ENCODE measurements around the gene ADGRG1. TPM values are rescaled to one million over a fixed set of nuclear protein-coding genes. Genes with fewer than 3 reads are reported as not detected.

ADGRG1 gene
- total RNA-seq, 2 experiments from 2014 or later = 0.93 to 1.0 TPM

DNA sequence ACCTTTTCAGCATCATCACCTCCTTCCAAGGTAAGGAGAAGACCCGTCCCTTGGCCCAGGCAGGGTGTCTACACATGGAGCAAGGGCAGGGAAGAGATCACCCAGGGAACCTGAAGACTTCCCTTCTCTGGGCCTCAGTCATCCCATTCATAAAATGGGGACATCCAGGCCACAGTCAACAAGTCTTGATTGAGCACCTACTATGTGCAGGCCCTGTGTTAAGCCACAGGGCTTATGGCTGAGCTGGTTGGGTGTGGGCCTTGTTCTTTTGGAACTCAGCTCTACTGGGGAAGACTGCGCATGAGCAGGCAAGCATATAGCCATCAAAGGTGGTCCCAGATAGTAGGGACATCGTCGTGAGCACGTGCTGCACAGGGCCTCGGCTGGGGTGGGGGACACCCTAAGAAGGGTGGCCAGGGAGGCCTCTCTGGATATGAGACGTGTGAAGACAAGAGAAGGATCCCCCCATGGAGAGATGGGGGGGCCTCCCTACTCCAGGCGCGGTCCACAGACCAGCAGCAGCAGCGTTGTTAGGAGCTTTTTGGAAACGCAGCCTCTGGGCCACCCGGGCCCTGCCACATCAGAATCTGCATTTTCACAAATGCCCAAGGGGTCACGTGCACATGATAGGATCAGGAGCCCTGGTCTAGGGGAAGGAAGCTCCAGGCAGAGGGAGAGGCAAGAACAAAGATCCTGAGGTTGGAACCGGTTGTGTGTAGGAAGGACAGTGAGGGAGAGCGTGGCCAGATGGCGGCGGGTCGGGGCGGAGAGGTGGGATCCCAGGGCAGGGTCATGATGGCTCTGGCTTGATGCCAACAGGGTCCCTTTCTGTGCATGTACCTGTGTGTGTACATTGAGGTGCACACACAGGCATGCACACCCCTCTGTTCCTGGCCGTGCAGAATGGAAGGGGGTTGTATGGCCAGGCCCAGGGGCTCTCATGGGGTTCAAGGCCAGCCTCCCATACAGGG, 33.8 kb downstream of the ADGRG1 start:
- intact Hi-C loops (cut with micrococcal nuclease) = no loop called here
- H3K4me1 Mint-ChIP-seq (ENCODE audit: low read depth) = no peaks in the 10 kb centered on the region
- no peaks in the 10 kb centered on the region for H3K36me3 Mint-ChIP-seq (ENCODE audit: low read depth)
- no peaks in the 10 kb centered on the region for H3K27me3 Mint-ChIP-seq (ENCODE audit: low read depth)
- H3K9me3 Mint-ChIP-seq = no peaks in the 10 kb centered on the region
- CTCF ChIA-PET = no interaction called here
- H3K4me3 Mint-ChIP-seq = no peak overlapping the region
- no peak overlapping the region for H3K27ac Mint-ChIP-seq
- DNase-seq = no peak

DNA sequence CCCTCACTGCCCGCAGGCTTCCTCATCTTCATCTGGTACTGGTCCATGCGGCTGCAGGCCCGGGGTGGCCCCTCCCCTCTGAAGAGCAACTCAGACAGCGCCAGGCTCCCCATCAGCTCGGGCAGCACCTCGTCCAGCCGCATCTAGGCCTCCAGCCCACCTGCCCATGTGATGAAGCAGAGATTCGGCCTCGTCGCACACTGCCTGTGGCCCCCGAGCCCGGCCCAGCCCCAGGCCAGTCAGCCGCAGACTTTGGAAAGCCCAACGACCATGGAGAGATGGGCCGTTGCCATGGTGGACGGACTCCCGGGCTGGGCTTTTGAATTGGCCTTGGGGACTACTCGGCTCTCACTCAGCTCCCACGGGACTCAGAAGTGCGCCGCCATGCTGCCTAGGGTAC, 35.0 kb downstream of the ADGRG1 start:
- Mint-ChIP-seq H3K27ac (no peak overlapping the region), H3K4me3 (no peak overlapping the region), H3K27me3 (ENCODE audit: low read depth) (no peaks in the 10 kb centered on the region), H3K9me3 (no peaks in the 10 kb centered on the region), H3K4me1 (ENCODE audit: low read depth) (no peaks in the 10 kb centered on the region), H3K36me3 (ENCODE audit: low read depth) (no peaks in the 10 kb centered on the region)
- CTCF ChIA-PET = interaction anchor here (1.1 kb wide), 2 partner anchors 61 to 72 kb away, joined by 3 to 4 read pairs; no protein-coding TSS in a partner anchor
- no peak for DNase-seq
- intact Hi-C loops (cut with micrococcal nuclease) = no loop called here

DNA sequence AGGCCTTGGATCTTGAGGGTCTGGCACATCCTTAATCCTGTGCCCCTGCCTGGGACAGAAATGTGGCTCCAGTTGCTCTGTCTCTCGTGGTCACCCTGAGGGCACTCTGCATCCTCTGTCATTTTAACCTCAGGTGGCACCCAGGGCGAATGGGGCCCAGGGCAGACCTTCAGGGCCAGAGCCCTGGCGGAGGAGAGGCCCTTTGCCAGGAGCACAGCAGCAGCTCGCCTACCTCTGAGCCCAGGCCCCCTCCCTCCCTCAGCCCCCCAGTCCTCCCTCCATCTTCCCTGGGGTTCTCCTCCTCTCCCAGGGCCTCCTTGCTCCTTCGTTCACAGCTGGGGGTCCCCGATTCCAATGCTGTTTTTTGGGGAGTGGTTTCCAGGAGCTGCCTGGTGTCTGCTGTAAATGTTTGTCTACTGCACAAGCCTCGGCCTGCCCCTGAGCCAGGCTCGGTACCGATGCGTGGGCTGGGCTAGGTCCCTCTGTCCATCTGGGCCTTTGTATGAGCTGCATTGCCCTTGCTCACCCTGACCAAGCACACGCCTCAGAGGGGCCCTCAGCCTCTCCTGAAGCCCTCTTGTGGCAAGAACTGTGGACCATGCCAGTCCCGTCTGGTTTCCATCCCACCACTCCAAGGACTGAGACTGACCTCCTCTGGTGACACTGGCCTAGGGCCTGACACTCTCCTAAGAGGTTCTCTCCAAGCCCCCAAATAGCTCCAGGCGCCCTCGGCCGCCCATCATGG, 35.7 kb downstream of the ADGRG1 start:
- intact Hi-C loops (cut with micrococcal nuclease) = no loop called here
- Mint-ChIP-seq H3K4me1 (ENCODE audit: low read depth) (no peaks in the 10 kb centered on the region), H3K9me3 (no peaks in the 10 kb centered on the region), H3K27ac (no peak overlapping the region), H3K4me3 (no peak overlapping the region), H3K27me3 (ENCODE audit: low read depth) (no peaks in the 10 kb centered on the region), H3K36me3 (ENCODE audit: low read depth) (no peaks in the 10 kb centered on the region)
- CTCF ChIA-PET = interaction anchor here (0.5 to 1.1 kb wide), 5 partner anchors 13 to 88 kb away, joined by 3 to 6 read pairs (median 4); no protein-coding TSS in a partner anchor
- DNase-seq = no peak

DNA sequence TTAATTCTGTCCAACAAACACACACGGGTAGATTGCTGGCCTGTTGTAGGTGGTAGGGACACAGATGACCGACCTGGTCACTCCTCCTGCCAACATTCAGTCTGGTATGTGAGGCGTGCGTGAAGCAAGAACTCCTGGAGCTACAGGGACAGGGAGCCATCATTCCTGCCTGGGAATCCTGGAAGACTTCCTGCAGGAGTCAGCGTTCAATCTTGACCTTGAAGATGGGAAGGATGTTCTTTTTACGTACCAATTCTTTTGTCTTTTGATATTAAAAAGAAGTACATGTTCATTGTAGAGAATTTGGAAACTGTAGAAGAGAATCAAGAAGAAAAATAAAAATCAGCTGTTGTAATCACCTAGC, 36.2 kb downstream of the ADGRG1 start:
- no peaks in the 10 kb centered on the region for H3K4me1 Mint-ChIP-seq (ENCODE audit: low read depth)
- no peaks in the 10 kb centered on the region for H3K36me3 Mint-ChIP-seq (ENCODE audit: low read depth)
- no peaks in the 10 kb centered on the region for H3K27me3 Mint-ChIP-seq (ENCODE audit: low read depth)
- DNase-seq = no peak
- H3K27ac Mint-ChIP-seq = no peak overlapping the region
- intact Hi-C loops (cut with micrococcal nuclease) = no loop called here
- CTCF ChIA-PET = interaction anchor here (0.5 to 1.1 kb wide), 5 partner anchors 14 to 88 kb away, joined by 3 to 6 read pairs (median 4); no protein-coding TSS in a partner anchor
- H3K9me3 Mint-ChIP-seq = no peaks in the 10 kb centered on the region
- H3K4me3 Mint-ChIP-seq = no peak overlapping the region

DNA sequence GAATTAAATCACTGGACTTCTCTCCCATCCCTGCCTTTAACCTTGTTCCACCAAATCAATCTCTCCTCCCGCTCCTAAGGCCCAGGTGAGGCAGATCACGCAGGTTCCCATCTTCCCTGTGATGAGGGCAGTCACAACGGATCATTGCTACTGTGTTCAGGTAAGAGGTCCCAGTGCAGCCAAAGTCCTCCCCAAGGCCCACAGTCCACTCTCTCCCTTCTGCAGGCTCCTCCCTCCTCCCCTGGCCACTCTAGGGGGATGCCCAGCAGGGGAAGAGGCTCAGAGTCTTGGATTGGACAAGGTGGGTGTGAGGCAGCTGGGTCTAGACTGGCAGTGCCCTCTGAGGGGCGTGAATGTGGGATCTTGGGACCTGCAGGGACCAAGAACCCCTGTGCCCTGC, 37.1 kb downstream of the ADGRG1 start:
- H3K4me1 Mint-ChIP-seq (ENCODE audit: low read depth) = no peaks in the 10 kb centered on the region
- H3K27me3 Mint-ChIP-seq (ENCODE audit: low read depth) = no peaks in the 10 kb centered on the region
- no peak overlapping the region for H3K27ac Mint-ChIP-seq
- H3K36me3 Mint-ChIP-seq (ENCODE audit: low read depth) = no peaks in the 10 kb centered on the region
- CTCF ChIA-PET = interaction anchor here (1.0 kb wide), 1 partner anchor 89 kb away, joined by 6 read pairs; no protein-coding TSS in a partner anchor
- no peak overlapping the region for H3K4me3 Mint-ChIP-seq
- H3K9me3 Mint-ChIP-seq = no peaks in the 10 kb centered on the region
- no peak for DNase-seq
- intact Hi-C loops (cut with micrococcal nuclease) = no loop called here

DNA sequence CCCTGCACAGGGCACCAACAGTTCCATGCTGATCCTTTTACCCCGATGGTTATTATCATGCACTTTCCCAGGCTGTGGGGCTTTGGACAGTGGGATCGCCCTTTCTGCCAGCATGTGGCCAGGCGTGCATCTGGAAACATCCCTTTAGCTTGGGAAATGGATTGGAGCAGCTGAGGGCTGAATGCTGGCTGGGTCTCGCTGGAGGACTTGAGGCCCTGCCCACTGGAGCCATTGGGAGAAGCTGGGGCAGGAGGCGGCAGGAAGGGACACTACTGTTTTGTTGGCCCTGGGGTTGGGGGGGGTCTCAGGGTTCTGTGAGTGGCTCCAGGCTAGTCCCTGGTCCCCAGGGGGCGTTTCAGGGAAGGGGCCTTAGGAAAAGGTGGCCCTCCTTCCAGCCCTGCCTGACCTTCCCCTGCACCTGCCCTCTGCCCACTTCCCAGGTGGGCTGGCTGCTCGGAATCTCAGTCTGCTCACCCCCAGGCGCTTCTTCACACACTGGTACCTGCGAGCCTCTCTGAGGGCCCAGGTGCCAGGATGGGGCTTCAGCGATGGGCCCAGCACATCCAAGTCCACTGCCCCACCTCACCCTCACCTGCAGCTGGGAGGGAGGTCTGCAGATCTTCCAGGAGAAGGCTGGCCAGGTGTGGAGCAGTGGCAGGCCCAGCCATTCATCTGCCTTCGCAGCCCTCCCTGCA, 38.1 kb downstream of the ADGRG1 start:
- no peak for DNase-seq
- H3K27me3 Mint-ChIP-seq (ENCODE audit: low read depth) = no peaks in the 10 kb centered on the region
- H3K4me3 Mint-ChIP-seq = no peak overlapping the region

DNA sequence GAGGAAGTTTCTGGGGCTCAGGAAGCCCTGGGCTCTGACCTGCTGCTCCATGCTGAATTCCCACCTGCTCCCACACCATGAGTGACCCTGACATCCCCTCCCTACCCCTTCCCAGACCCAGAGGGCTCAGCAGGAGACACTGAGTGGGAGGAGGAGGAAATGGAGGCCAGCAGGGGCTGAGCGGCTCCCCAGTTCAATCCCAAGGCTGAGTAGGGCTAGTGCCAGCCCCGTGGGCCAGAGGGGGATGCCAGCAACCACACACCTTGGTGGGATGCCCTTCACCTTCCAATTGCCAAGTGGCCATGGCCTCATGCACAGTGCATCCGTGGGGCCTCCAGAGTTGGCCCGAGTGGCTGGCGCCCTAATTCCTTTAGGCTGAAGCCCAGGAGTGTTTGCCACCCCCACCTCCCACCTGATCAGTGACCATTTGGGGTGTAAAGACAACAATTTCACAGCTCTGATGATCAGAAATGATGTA, 38.7 kb downstream of the ADGRG1 start:
- intact Hi-C loops (cut with micrococcal nuclease) = no loop called here
- Mint-ChIP-seq H3K36me3 (ENCODE audit: low read depth) (no peaks in the 10 kb centered on the region), H3K27ac (no peak overlapping the region), H3K27me3 (ENCODE audit: low read depth) (no peaks in the 10 kb centered on the region), H3K9me3 (no peaks in the 10 kb centered on the region), H3K4me1 (ENCODE audit: low read depth) (no peaks in the 10 kb centered on the region), H3K4me3 (no peak overlapping the region)
- CTCF ChIA-PET = no interaction called here
- no peak for DNase-seq

More for the DNA sequence above, 38.1 kb downstream of the ADGRG1 start:
- H3K36me3 Mint-ChIP-seq (ENCODE audit: low read depth) = no peaks in the 10 kb centered on the region
- CTCF ChIA-PET = interaction anchor here (0.6 kb wide), 1 partner anchor 56 kb away, joined by 3 read pairs; no protein-coding TSS in a partner anchor
- intact Hi-C loops (cut with micrococcal nuclease) = no loop called here
- H3K27ac Mint-ChIP-seq = no peak overlapping the region
- no peaks in the 10 kb centered on the region for H3K4me1 Mint-ChIP-seq (ENCODE audit: low read depth)
- H3K9me3 Mint-ChIP-seq = no peaks in the 10 kb centered on the region

DNA sequence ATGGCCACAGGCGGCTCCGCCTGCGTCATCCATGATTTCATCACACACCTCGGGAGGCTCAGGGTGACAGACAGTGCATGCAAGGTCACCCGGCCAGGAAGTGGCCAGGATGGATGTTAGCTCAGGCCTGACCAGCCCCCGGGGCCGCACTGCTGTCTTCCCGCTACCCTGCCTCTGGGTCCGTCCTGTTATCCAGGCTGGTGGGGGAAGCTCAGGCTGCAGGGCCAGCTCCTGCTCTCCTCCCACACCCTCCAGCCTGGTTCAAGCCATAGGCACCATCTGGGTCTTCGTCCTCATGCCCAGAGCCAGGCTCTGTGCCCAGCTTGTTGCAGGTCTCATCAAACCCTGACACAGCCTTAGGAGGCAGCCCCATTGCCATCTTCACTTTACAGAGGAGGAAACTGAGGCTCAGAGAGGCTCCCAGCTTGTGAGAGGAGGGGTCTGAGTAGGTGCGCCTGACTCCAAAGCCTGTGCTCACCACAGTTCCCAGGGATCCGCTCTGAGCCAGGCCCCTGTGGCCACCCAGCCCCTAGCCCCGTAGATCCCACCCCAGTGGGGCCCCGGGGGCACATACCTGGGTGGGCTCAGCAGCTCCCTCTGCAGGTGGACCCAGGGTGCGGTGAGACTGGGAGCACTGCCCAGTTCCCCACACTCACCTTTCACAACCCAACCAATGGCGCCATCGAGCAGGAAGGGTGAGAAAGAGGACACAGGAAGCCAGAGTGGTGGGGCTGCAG, 39.3 kb downstream of the ADGRG1 start:
- H3K27me3 Mint-ChIP-seq (ENCODE audit: low read depth) = no peaks in the 10 kb centered on the region
- CTCF ChIA-PET = interaction anchor here (0.5 kb wide), 1 partner anchor 18 kb away, joined by 3 read pairs; no protein-coding TSS in a partner anchor
- no peak for DNase-seq
- no peak overlapping the region for H3K27ac Mint-ChIP-seq
- no peaks in the 10 kb centered on the region for H3K9me3 Mint-ChIP-seq
- H3K4me1 Mint-ChIP-seq (ENCODE audit: low read depth) = no peaks in the 10 kb centered on the region
- H3K4me3 Mint-ChIP-seq = no peak overlapping the region
- intact Hi-C loops (cut with micrococcal nuclease) = no loop called here
- no peaks in the 10 kb centered on the region for H3K36me3 Mint-ChIP-seq (ENCODE audit: low read depth)

DNA sequence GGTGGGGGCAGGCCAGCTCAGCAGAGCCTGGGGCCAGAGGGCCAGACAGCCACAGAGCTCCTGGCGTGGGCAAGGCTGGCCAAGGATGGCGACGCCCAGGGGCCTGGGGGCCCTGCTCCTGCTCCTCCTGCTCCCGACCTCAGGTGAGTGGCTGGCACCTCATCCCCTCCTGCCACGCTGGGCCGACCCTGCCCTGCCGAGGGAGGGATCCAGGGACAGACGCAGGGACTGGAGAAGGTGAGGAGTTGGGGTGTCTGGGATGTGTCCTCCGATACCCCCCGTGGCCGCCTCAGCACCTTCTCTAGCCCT, 39.8 kb downstream of the ADGRG1 start, which contains the start of gene ADGRG3:
TSS of gene ADGRG3 (plus strand) at position 44 of the 309 bp plus-strand sequence. CDS start at position 86, 42 bp downstream.
- no peak within 1 kb of the TSS for H3K27ac Mint-ChIP-seq
- intact Hi-C loops (cut with micrococcal nuclease) = no loop called here
- no peaks in the 10 kb centered on the region for H3K4me1 Mint-ChIP-seq (ENCODE audit: low read depth)
- no peaks in the 10 kb centered on the region for H3K27me3 Mint-ChIP-seq (ENCODE audit: low read depth)
- no peaks in the 10 kb centered on the region for H3K36me3 Mint-ChIP-seq (ENCODE audit: low read depth)
- no peak for DNase-seq
- no peak within 1 kb of the TSS for H3K4me3 Mint-ChIP-seq
- no peaks in the 10 kb centered on the region for H3K9me3 Mint-ChIP-seq
- CTCF ChIA-PET = interaction anchor here (0.5 kb wide), 1 partner anchor 19 kb away, joined by 3 read pairs; no protein-coding TSS in a partner anchor

DNA sequence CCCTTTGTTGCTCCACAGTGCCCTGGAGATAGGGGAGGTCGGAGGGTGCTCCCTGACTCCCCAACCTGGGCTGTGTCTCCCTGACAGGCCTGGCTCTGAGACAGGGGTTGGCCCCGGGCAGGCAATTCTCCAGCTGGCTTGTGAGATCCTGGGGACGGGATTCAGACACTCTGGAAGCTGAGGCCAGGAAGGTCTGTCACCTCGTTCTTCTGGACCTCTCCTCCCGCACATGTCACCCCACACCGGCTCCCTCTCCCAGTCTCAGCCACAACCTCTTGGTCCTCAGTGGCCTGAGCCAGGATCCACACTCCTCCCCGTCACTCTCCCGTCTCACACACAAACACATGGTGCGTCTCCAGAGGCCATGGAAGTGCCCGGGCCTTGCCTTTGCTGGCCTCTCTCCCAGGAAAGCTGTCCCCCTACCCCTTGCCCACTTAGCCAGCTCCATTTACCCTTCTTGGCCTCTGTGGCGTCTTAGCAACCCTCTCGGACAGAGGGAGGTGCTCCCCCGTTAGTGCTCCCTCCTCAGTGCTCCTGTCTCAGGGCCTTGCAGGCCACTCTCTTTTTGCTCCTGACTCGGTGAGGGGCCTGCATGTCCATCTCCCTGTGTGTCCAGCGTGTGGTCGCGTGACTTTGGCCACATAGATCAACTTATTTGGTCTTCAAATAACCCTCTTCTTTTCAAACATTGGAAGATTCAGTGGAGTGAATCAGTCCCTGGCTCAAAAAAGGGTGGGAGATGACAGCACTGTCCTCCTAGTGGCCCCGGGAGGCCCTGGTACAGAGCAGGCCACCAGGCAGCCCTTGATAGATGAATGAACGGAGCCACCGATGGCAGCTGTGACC, 40.4 kb downstream of the ADGRG1 start:
- Mint-ChIP-seq H3K4me1 (ENCODE audit: low read depth) (no peaks in the 10 kb centered on the region), H3K27me3 (ENCODE audit: low read depth) (no peaks in the 10 kb centered on the region), H3K36me3 (ENCODE audit: low read depth) (no peaks in the 10 kb centered on the region), H3K9me3 (no peaks in the 10 kb centered on the region), H3K27ac (no peak overlapping the region), H3K4me3 (no peak overlapping the region)
- CTCF ChIA-PET = no interaction called here
- no peak for DNase-seq
- intact Hi-C loops (cut with micrococcal nuclease) = no loop called here
